Aorta (tissue), 5 donors: ENCODE data around the gene IL16. TPM values are rescaled to one million over a fixed set of nuclear protein-coding genes. Genes with fewer than 3 reads are reported as not detected.

Source experiments
- ATAC-seq: fragments of 200-7000 bp; cut with Tn5 transposase; one replicate; pipeline ENCODE4 v1.9.1; 2022; ENCODE audit warnings: moderate library complexity; ENCODE audit not compliant: low FRiP score
- DNase-seq, 2 donors: peaks; one replicate each; pipeline ENCODE4 v3.0.0-alpha.2; 2020
- H3K27ac ChIP-seq, 2 donors: one replicate each; pipeline ENCODE4 v1.5.1; 2013; ENCODE audit warnings: low read length in 2 of 2, mild to moderate bottlenecking in 2 of 2, moderate library complexity in 2 of 2, control low read depth in 1 of 2, inconsistent platforms in 1 of 2, low read depth in 1 of 2
- H3K27me3 ChIP-seq, 2 donors: one replicate each; pipeline ENCODE4 v1.6.1; 2013; ENCODE audit warnings: control low read depth in 1 of 2, low read length in 1 of 2, mild to moderate bottlenecking in 1 of 2, moderate library complexity in 1 of 2; ENCODE audit not compliant: insufficient read depth in 2 of 2, control insufficient read depth in 1 of 2
- H3K36me3 ChIP-seq, 2 donors: one replicate each; pipeline ENCODE4 v1.6.1; 2013; ENCODE audit warnings: control low read depth in 1 of 2, low read length in 1 of 2, mild to moderate bottlenecking in 1 of 2; ENCODE audit not compliant: insufficient read depth in 2 of 2, control insufficient read depth in 1 of 2
- H3K4me1 ChIP-seq, 2 donors: one replicate each; pipeline ENCODE4 v1.6.1; 2013; ENCODE audit warnings: low read length in 2 of 2, control low read depth in 1 of 2, mild to moderate bottlenecking in 1 of 2, moderate library complexity in 1 of 2; ENCODE audit not compliant: insufficient read depth in 2 of 2, control insufficient read depth in 1 of 2
- H3K4me3 ChIP-seq, 2 donors: one replicate each; pipeline ENCODE4 v1.5.1; 2013; ENCODE audit warnings: low read length in 2 of 2, control low read depth in 1 of 2, mild to moderate bottlenecking in 1 of 2
- H3K9me3 ChIP-seq: one replicate; pipeline ENCODE4 v1.6.1; 2013; ENCODE audit warnings: mild to moderate bottlenecking, low read length; ENCODE audit not compliant: control insufficient read depth
- WGBS, 2 donors: extraction: QIAGEN DNeasy Blood & Tissue Kit; methylation state at CpG; one replicate each; pipeline ENCODE4 v1.1.7; 2013; 5-methylcytosine and 5-hydroxymethylcytosine counted together
- intact Hi-C, 2 donors: fragments of 100-400 bp; cut with DNase I; formaldehyde crosslinking; loops; one replicate each; pipeline versions ENCODE4 v1.14.2 to v1.15.0; 2022
- polyA plus RNA-seq, 2 donors: library from polyadenylated mRNA; stranded (reverse); fragments of 200-250 nt; gene quantifications; one replicate each; pipeline ENCODE4 v1.2.3, GENCODE V29; 2013
- total RNA-seq, 2 donors: library from RNA; stranded (reverse); fragmentation: NEBNext Ultra II Directional; extraction: Animal tissue kit (Norgen Biotek cat#: 25700); gene quantifications; one replicate each; pipeline ENCODE4 v1.2.1, GENCODE V29; 2021
- donor health status: healthy with polysubstance abuse.
- donor health status: Bipolar disorder and iron deficiency.
- donor health status: DM: no; HTN: no; CAD: no.
- donor health status: DM: no; HTN: no; CAD: no.
- donor health status: DM: yes; HTN: yes; CAD: no.

Gene IL16
- total and polyA plus RNA-seq, 4 donors: 5.3 to 19.5 (median 7.8) TPM

- no peaks in the 10 kb centered on the region for H3K4me1 ChIP-seq
- 87 to 89% methylated on average over 11 of the region's 11 CpGs for WGBS, 2 donors
- no peaks in the 10 kb centered on the region for H3K36me3 ChIP-seq
- intact Hi-C loops: no loop called here
- DNase-seq (no peak), ATAC-seq (peak; percentile 27)
- no peaks in the 10 kb centered on the region for H3K9me3 ChIP-seq
- H3K4me3 ChIP-seq: no peak overlapping the region
- no peak overlapping the region for H3K27ac ChIP-seq
- no peaks in the 10 kb centered on the region for H3K27me3 ChIP-seq
Observed at GRCh38 chr15:81362790-81363189, 166.1 kb downstream of the IL16 start.

DNA sequence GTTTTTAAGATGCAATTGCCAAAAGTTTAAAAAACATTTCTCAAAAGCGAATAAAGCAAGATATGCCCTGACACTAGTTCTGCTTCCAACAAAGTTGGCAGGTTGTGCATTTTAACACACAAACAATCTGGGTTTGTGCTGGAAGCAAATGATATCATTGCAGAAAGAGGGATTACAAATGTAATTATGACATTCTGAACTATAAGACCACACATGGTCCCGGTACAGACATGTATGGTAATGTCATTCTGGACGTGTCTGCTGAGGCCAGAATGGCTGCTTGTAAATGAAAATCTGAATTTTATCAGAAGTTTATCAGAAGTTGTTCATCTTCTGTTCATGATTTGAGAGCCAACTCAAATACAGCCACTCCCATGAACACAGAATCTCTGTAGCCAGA lies 166.6 kb downstream of the IL16 start:
- no peaks in the 10 kb centered on the region for H3K4me1 ChIP-seq
- no peaks in the 10 kb centered on the region for H3K9me3 ChIP-seq
- H3K36me3 ChIP-seq: no peaks in the 10 kb centered on the region
- ATAC-seq (peak; percentile 82), DNase-seq (no peak)
- WGBS, 2 donors: 20 to 31% methylated on average over 3 of the region's 3 CpGs
- H3K27ac ChIP-seq: no peak overlapping the region
- intact Hi-C loops: no loop called here
- no peak overlapping the region for H3K4me3 ChIP-seq
- no peaks in the 10 kb centered on the region for H3K27me3 ChIP-seq

Other genes with a start within 250 kb of the IL16 start
- gene MESD, start 207.1 kb upstream of the IL16 start, total RNA-seq: 10 to 100 TPM; 27.0 to 31.0 TPM
- gene MESD, start 207.1 kb upstream of the IL16 start, polyA plus RNA-seq: 10 to 100 TPM; 11.2 to 13.3 TPM
- gene TLNRD1, start 196.0 kb upstream of the IL16 start, total RNA-seq: 10 to 100 TPM; 15.7 to 24.4 TPM
- 1 to 10 TPM; 1.6 to 4.3 TPM for gene TLNRD1, start 196.0 kb upstream of the IL16 start, polyA plus RNA-seq
- gene CFAP161, start 62.6 kb upstream of the IL16 start, total RNA-seq: under 1 TPM; 0.45 to 0.84 TPM
- not detected for gene CFAP161, start 62.6 kb upstream of the IL16 start, polyA plus RNA-seq
- 1 to 10 TPM; 2.2 to 7.0 TPM for gene STARD5, start 127.3 kb downstream of the IL16 start, total RNA-seq
- 10 to 100 TPM in 1 of 2 donors, 1 to 10 TPM in 1; 3.6 to 10.3 TPM for gene STARD5, start 127.3 kb downstream of the IL16 start, polyA plus RNA-seq
- gene TMC3, start 177.3 kb downstream of the IL16 start, total RNA-seq: under 1 TPM in 1 of 2 donors, not detected in 1; 0.81 TPM
- gene TMC3, start 177.3 kb downstream of the IL16 start, polyA plus RNA-seq: not detected